Trophoblast cell (in vitro differentiated cells and primary cell): ENCODE data around the gene PRDM16.

Experiments used
- DNase-seq, 2 donors: peaks; one replicate each; pipeline ENCODE4 v3.0.0-alpha.2; 2016
- H2AFZ ChIP-seq: 2 replicates; pipeline ENCODE4 v1.6.1; 2013; ENCODE audit warnings: low read length, moderate library complexity, mild to moderate bottlenecking; ENCODE audit not compliant: insufficient read depth, poor library complexity
- H2AK5ac ChIP-seq: 2 replicates; pipeline ENCODE4 v1.6.1; 2013; ENCODE audit warnings: mild to moderate bottlenecking, low read length
- H2BK120ac ChIP-seq: 2 replicates; pipeline ENCODE4 v1.6.1; 2013; ENCODE audit warnings: low read length, mild to moderate bottlenecking, moderate library complexity; ENCODE audit not compliant: insufficient read depth, poor library complexity
- H2BK12ac ChIP-seq: 2 replicates; pipeline ENCODE4 v1.6.1; 2013; ENCODE audit warnings: mild to moderate bottlenecking, low read length, moderate library complexity
- H2BK5ac ChIP-seq: 2 replicates; pipeline ENCODE4 v1.6.1; 2013; ENCODE audit warnings: low read length, low read depth, moderate library complexity, mild to moderate bottlenecking; ENCODE audit not compliant: poor library complexity
- H3K14ac ChIP-seq: 2 replicates; pipeline ENCODE4 v1.6.1; 2013; ENCODE audit warnings: mild to moderate bottlenecking, low read length
- H3K18ac ChIP-seq: 2 replicates; pipeline ENCODE4 v1.6.1; 2013; ENCODE audit warnings: mild to moderate bottlenecking, low read length
- H3K23ac ChIP-seq: 2 replicates; pipeline ENCODE4 v1.6.1; 2013; ENCODE audit warnings: low read length
- H3K27ac ChIP-seq: 2 replicates; pipeline ENCODE4 v1.5.1; 2013; ENCODE audit warnings: low read depth, mild to moderate bottlenecking, inconsistent platforms, low read length, moderate library complexity
- H3K27me3 ChIP-seq: 2 replicates; pipeline ENCODE4 v1.6.1; 2013; ENCODE audit warnings: inconsistent platforms, mild to moderate bottlenecking, low read length, moderate library complexity; ENCODE audit not compliant: insufficient read depth
- H3K36me3 ChIP-seq, 2 experiments: 1 replicate in 1 of 2; 2 replicates in 1 of 2; pipeline ENCODE4 v1.6.1; 2013; ENCODE audit warnings: low read length in 2 of 2, mild to moderate bottlenecking in 2 of 2, moderate library complexity in 1 of 2; ENCODE audit not compliant: insufficient read depth in 2 of 2, control insufficient read depth in 1 of 2
- H3K4ac ChIP-seq: 2 replicates; pipeline ENCODE4 v1.6.1; 2013; ENCODE audit warnings: low read depth, mild to moderate bottlenecking, low read length, moderate library complexity
- H3K4me1 ChIP-seq, 2 experiments: 1 replicate in 1 of 2; 2 replicates in 1 of 2; pipeline ENCODE4 v1.6.1; 2013; ENCODE audit warnings: low read length in 2 of 2, mild to moderate bottlenecking in 2 of 2, moderate library complexity in 1 of 2; ENCODE audit not compliant: insufficient read depth in 2 of 2, control insufficient read depth in 1 of 2
- H3K4me2 ChIP-seq: 2 replicates; pipeline ENCODE4 v1.6.1; 2013; ENCODE audit warnings: inconsistent platforms, mild to moderate bottlenecking, low read length, moderate library complexity
- H3K4me3 ChIP-seq: 2 replicates; pipeline ENCODE4 v1.5.1; 2013; ENCODE audit warnings: mild to moderate bottlenecking, low read depth, low read length, inconsistent platforms
- H3K79me1 ChIP-seq: one replicate; pipeline ENCODE4 v1.6.1; 2013; ENCODE audit warnings: low read length
- H3K79me2 ChIP-seq: 2 replicates; pipeline ENCODE4 v1.6.1; 2013; ENCODE audit warnings: low read length, mild to moderate bottlenecking; ENCODE audit not compliant: control insufficient read depth, insufficient read depth, poor library complexity
- H3K9ac ChIP-seq: 2 replicates; pipeline ENCODE4 v1.6.1; 2013; ENCODE audit warnings: mild to moderate bottlenecking, low read length
- H3K9me3 ChIP-seq: 2 replicates; pipeline ENCODE4 v1.6.1; 2013; ENCODE audit warnings: low read depth, mild to moderate bottlenecking, control low read depth, inconsistent platforms, low read length; ENCODE audit not compliant: insufficient read depth
- H4K12ac ChIP-seq: 2 replicates; pipeline ENCODE4 v1.6.1; 2013; ENCODE audit warnings: low read depth, mild to moderate bottlenecking, low read length, moderate library complexity
- H4K8ac ChIP-seq: 2 replicates; pipeline ENCODE4 v1.6.1; 2013; ENCODE audit warnings: low read depth, mild to moderate bottlenecking, low read length, moderate library complexity
- H4K91ac ChIP-seq: one replicate; pipeline ENCODE4 v1.6.1; 2013; ENCODE audit warnings: low read depth, mild to moderate bottlenecking, low read length, moderate library complexity
- WGBS: extraction: QIAGEN DNeasy Blood & Tissue Kit; methylation state at CpG from one replicate; pipeline ENCODE4 v1.1.7; 2013; ENCODE audit warnings: missing lambda C conversion rate; ENCODE audit not compliant: insufficient read length, insufficient coverage; ENCODE audit errors: extremely low coverage; 5-methylcytosine and 5-hydroxymethylcytosine counted together

PRDM16 gene

DNA sequence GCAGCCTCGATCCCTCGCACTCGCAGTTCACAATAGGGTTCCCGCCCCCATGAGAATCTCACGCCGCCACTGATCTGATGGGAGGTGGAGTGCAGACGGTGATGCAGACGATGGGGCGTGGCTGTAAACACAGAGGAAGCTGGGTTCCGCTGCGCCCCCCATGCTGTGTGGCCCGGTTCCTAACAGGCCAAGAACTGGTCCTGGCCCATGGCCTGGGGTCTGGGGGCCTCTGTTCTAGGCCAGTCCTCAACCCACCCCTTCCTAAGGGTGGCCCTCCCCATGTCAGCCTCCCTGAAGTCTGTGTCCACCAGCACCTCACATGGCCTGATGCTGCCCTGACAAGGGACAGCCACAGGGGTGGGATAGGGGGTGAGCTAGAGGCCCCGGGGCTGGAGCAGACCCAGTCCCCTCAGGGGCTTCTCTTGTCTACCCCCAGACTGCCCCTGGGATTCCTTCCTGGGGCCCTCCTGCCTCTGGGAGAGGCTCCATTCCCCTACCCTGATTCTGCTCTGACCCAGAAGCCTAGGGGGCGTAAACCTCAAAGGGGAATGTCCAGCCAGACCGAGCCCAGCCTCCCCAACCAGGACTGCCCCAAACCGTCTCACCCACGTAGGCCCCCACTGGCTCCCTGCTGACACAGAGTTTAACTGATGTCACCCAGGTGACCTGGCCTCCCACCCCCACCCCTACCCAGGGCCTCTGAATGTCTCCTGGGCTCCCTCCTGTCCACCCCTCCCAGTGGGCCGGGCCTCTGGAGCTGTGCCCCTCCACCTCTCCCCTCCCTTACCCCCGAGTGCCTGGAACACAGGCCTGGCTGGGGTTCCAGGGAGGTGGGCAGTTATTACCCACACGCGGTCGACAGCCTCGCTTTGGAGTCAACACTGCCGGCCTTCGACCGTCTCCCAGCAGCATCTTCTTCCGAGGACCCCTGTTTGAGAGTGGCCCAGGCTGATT lies 370.6 kb downstream of the PRDM16 start:
- Histone ChIP-seq H2AK5ac (no peak overlapping the region), H3K27me3 (no peaks in the 10 kb centered on the region), H3K4me1 (no peaks in the 10 kb centered on the region), H3K9me3 (no peaks in the 10 kb centered on the region), H3K36me3 (no peaks in the 10 kb centered on the region), H3K79me2 (no peaks in the 10 kb centered on the region), H2BK120ac (no peak overlapping the region), H3K18ac (no peak overlapping the region), H3K14ac (no peak overlapping the region), H3K9ac (no peak overlapping the region), H3K4me2 (no peak overlapping the region), H2BK12ac (no peak overlapping the region), H4K12ac (no peak overlapping the region), H4K91ac (no peak overlapping the region), H3K23ac (no peak overlapping the region), H2AFZ (no peak overlapping the region), H3K79me1 (no peaks in the 10 kb centered on the region), H2BK5ac (no peak overlapping the region), H4K8ac (no peak overlapping the region), H3K27ac (no peak overlapping the region), H3K4ac (no peak overlapping the region), H3K4me3 (no peak overlapping the region)
- no CpG with 5 or more reads among the region's 27 CpGs for WGBS
- no peak for DNase-seq

- no peak overlapping the region for H2AK5ac ChIP-seq
- no peak overlapping the region for H3K14ac ChIP-seq
- no CpG with 5 or more reads among the region's 10 CpGs for WGBS
- H3K27me3 ChIP-seq: no peaks in the 10 kb centered on the region
- no peaks in the 10 kb centered on the region for H3K9me3 ChIP-seq
- H3K79me1 ChIP-seq: no peaks in the 10 kb centered on the region
- H2AFZ ChIP-seq: no peak overlapping the region
- H3K36me3 ChIP-seq: no peaks in the 10 kb centered on the region
- no peak overlapping the region for H4K91ac ChIP-seq
- H3K4me3 ChIP-seq: no peak overlapping the region
- DNase-seq: no peak
- H3K27ac ChIP-seq: no peak overlapping the region
- no peak overlapping the region for H3K9ac ChIP-seq
- H2BK120ac ChIP-seq: no peak overlapping the region
- H2BK5ac ChIP-seq: no peak overlapping the region
- no peak overlapping the region for H3K18ac ChIP-seq
- no peaks in the 10 kb centered on the region for H3K79me2 ChIP-seq
- H4K12ac ChIP-seq: no peak overlapping the region
- no peak overlapping the region for H3K23ac ChIP-seq
- H3K4ac ChIP-seq: no peak overlapping the region
- H3K4me2 ChIP-seq: no peak overlapping the region
- no peak overlapping the region for H4K8ac ChIP-seq
- H3K4me1 ChIP-seq: no peaks in the 10 kb centered on the region
- no peak overlapping the region for H2BK12ac ChIP-seq
These were observed 371.3 kb downstream of the PRDM16 start for GRCh38 chr1:3440300-3440681.

DNA sequence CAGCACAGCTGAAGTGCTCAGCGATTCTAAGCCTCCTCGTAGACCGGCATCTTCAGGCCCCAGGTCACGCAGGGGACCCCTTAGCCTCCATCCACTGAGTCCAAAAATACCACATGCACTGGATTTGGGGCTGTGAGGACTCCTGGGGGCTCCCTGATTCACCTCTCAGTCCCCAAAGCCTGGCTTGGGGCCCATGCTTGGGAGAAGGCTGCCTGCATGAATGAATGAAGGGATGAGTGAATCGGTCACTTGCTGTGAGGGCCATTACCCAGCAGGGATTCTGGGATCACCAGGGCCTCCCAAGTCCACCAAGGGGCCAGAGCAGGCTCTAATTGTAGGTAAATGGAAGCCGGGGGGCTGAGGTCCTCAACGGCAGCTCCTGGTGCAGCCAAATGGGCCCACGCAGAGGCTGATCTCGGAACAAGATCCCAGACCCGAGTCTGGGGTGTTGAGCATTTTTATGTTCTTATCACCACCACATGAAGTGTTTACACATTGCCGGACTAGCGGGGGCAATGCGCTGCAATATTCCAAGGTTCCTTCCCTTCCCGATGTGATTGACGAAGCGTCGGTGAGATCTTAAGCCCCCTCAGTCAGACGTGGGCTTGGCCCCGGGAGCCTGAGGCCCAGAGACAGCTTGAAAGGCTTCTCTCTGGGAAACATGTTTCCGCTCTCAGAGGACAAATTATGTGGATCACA lies 371.9 kb downstream of the PRDM16 start:
- H4K12ac ChIP-seq: no peak overlapping the region

GRCh38 chr1:3441410-3441847 lies 372.4 kb downstream of the PRDM16 start:
- Histone ChIP-seq H3K36me3 (no peaks in the 10 kb centered on the region), H3K9me3 (no peaks in the 10 kb centered on the region), H2BK5ac (no peak overlapping the region)

More for the DNA sequence above, 371.9 kb downstream of the PRDM16 start:
- no peak overlapping the region for H2AK5ac ChIP-seq
- no peaks in the 10 kb centered on the region for H3K79me1 ChIP-seq
- H2AFZ ChIP-seq: no peak overlapping the region
- no peak overlapping the region for H3K4ac ChIP-seq
- no peak overlapping the region for H2BK5ac ChIP-seq
- no peak overlapping the region for H2BK120ac ChIP-seq
- no peaks in the 10 kb centered on the region for H3K4me1 ChIP-seq
- H3K18ac ChIP-seq: no peak overlapping the region
- no peak overlapping the region for H3K9ac ChIP-seq
- H3K79me2 ChIP-seq: no peaks in the 10 kb centered on the region
- H3K4me3 ChIP-seq: no peak overlapping the region
- H4K91ac ChIP-seq: no peak overlapping the region
- no peak overlapping the region for H3K4me2 ChIP-seq
- DNase-seq: no peak
- no peak overlapping the region for H4K8ac ChIP-seq
- WGBS: no CpG with 5 or more reads among the region's 20 CpGs
- H3K23ac ChIP-seq: no peak overlapping the region
- H3K27me3 ChIP-seq: no peaks in the 10 kb centered on the region
- H2BK12ac ChIP-seq: no peak overlapping the region
- H3K9me3 ChIP-seq: no peaks in the 10 kb centered on the region
- H3K14ac ChIP-seq: no peak overlapping the region
- no peaks in the 10 kb centered on the region for H3K36me3 ChIP-seq
- no peak overlapping the region for H3K27ac ChIP-seq

More at GRCh38 chr1:3441410-3441847, 372.4 kb downstream of the PRDM16 start:
- Histone ChIP-seq H3K4ac (no peak overlapping the region), H2AFZ (no peak overlapping the region), H3K18ac (no peak overlapping the region), H3K4me3 (no peak overlapping the region), H4K12ac (no peak overlapping the region), H3K79me1 (no peaks in the 10 kb centered on the region), H3K79me2 (no peaks in the 10 kb centered on the region), H4K91ac (no peak overlapping the region), H4K8ac (no peak overlapping the region), H3K27me3 (no peaks in the 10 kb centered on the region), H3K27ac (no peak overlapping the region), H3K4me1 (no peaks in the 10 kb centered on the region), H3K14ac (no peak overlapping the region), H3K23ac (no peak overlapping the region), H2BK12ac (no peak overlapping the region), H3K4me2 (no peak overlapping the region), H2BK120ac (no peak overlapping the region), H2AK5ac (no peak overlapping the region), H3K9ac (no peak overlapping the region)
- no CpG with 5 or more reads among the region's 8 CpGs for WGBS
- no peak for DNase-seq
